Measurements from ENCODE around the gene CEP128.

CEP128 gene

DNA sequence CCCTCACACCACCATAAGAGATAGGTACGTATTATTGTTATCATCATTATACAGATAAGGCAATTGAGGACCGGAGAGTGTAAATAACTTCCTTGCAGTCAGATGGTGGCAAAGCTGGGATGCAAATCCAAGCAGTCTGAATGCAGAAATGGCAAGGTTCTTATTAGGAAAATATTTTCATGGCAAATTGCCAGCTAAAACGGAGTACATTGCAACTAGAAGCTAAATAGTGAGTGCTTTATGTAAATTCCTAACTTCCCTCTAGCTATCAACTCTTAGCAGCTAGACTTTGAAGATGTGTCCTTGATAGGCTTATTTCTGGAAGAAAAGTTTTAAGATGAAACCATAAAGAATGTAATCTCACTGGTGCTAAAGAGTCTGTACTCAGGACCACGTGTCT is 406.4 kb downstream of the CEP128 start:
- H3K4me3 ChIP-seq (ENCODE audit: low read depth, low read length) = no peak overlapping the region
- TF ChIP-seq, protein P1, sequence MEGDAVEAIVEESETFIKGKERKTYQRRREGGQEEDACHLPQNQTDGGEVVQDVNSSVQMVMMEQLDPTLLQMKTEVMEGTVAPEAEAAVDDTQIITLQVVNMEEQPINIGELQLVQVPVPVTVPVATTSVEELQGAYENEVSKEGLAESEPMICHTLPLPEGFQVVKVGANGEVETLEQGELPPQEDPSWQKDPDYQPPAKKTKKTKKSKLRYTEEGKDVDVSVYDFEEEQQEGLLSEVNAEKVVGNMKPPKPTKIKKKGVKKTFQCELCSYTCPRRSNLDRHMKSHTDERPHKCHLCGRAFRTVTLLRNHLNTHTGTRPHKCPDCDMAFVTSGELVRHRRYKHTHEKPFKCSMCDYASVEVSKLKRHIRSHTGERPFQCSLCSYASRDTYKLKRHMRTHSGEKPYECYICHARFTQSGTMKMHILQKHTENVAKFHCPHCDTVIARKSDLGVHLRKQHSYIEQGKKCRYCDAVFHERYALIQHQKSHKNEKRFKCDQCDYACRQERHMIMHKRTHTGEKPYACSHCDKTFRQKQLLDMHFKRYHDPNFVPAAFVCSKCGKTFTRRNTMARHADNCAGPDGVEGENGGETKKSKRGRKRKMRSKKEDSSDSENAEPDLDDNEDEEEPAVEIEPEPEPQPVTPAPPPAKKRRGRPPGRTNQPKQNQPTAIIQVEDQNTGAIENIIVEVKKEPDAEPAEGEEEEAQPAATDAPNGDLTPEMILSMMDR (IDR thresholded peaks at IDR 0.05; ENCODE audit: low read depth, low read length, missing control alignments) = no peak
- no peak for DNase-seq (ENCODE audit: low read depth)
- in situ Hi-C loops (cut with HindIII; ENCODE audit: low sequenced_read_pairs) = no loop called here

DNA sequence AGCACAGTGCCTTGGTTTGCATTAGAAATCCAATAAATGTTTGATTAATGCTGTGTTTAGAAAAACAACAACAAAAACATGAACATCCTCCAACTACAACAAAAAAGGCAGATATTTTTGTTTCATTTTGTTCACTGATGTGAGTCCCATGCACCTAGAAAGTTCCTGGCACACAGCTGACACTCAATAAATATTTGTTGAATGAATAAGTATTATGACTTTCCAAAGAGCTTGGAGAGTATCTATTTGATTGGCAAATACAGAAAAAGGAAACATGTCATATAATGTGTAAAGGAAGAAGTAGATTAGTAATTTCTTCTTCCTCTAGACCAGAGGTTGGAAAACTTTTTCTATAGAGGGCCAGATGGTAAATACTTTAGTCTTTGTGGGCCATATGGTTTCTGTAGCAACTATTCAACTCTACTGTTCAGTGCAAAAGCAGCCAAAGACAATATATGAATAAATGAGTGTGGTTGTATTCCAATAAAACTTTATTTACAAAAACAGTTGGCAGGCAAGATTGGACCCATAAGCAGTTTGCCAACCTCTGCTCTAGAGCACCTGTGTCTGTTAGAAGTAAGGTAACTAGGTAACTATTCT is 417.9 kb downstream of the CEP128 start:
- no peak overlapping the region for H3K4me3 ChIP-seq (ENCODE audit: low read depth, low read length)
- TF ChIP-seq, protein P1 (IDR thresholded peaks at IDR 0.05; ENCODE audit: low read depth, low read length, missing control alignments) = no peak
- DNase-seq (ENCODE audit: low read depth) = no peak
- in situ Hi-C loops (cut with HindIII; ENCODE audit: low sequenced_read_pairs) = no loop called here

DNA sequence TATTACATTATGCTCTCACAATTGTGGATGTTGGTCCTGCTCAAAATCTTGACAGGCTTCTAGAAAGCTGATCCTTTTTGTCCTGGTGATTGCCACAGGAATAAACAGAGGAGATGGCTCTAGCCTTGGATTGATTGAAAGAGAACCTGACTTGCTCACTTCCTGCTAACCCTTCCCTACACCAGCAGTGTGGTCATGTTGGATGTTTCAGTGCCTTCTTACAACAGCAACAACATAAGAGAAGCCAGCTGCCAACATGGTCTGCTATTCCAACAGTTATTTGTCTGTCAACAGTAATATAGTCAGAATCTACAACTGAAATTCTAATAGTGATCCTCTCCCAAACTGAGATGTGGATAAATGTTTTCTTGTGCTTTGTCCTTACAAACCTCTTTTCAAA is 418.6 kb downstream of the CEP128 start:
- DNase-seq (ENCODE audit: low read depth) = no peak
- in situ Hi-C loops (cut with HindIII; ENCODE audit: low sequenced_read_pairs) = no loop called here
- no peak overlapping the region for H3K4me3 ChIP-seq (ENCODE audit: low read depth, low read length)
- TF ChIP-seq, protein P1 (IDR thresholded peaks at IDR 0.05; ENCODE audit: low read depth, low read length, missing control alignments) = no peak

DNA sequence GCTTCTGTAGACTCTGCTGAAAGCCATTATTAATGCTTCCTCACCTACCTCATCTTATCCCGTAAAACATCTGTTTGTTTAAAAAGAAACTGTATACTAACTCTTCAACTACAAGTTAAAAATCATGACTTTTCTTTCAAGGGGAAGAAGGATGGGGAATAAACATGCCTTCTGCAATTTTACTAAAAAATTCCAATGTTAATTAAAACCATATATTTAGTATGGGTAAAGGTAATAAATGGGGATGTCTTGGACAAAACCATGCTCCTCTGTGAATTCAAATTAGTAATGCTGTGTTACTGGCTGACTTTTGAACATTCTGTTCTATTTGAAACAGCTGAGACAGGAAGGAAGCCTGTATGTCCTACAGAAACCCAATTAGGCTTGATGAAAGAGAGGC is 419.1 kb downstream of the CEP128 start:
- no peak for DNase-seq (ENCODE audit: low read depth)
- TF ChIP-seq, protein P1 (IDR thresholded peaks at IDR 0.05; ENCODE audit: low read depth, low read length, missing control alignments) = no peak
- in situ Hi-C loops (cut with HindIII; ENCODE audit: low sequenced_read_pairs) = no loop called here
- H3K4me3 ChIP-seq (ENCODE audit: low read depth, low read length) = no peak overlapping the region

DNA sequence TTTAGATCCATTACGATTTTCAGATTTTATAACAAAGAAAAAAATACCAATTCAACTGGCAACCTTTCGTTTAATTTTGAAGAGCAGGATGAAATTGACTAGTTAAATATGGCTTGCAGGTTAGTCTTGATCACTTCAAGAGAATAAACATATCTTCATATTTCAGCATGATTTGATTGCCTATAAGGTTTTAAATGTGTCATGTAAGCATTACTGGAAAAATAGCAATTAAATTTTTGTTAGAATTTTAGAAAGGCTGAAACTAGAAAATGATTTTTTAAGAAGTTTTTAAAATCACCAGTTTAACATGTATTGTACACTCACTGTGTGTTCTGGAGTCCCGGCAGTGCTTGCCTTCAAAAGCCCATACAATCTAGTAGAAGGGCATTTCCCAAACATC is 420.1 kb downstream of the CEP128 start:
- H3K4me3 ChIP-seq (ENCODE audit: low read depth, low read length) = no peak overlapping the region
- TF ChIP-seq, protein P1 (IDR thresholded peaks at IDR 0.05; ENCODE audit: low read depth, low read length, missing control alignments) = no peak
- no peak for DNase-seq (ENCODE audit: low read depth)
- in situ Hi-C loops (cut with HindIII; ENCODE audit: low sequenced_read_pairs) = no loop called here

DNA sequence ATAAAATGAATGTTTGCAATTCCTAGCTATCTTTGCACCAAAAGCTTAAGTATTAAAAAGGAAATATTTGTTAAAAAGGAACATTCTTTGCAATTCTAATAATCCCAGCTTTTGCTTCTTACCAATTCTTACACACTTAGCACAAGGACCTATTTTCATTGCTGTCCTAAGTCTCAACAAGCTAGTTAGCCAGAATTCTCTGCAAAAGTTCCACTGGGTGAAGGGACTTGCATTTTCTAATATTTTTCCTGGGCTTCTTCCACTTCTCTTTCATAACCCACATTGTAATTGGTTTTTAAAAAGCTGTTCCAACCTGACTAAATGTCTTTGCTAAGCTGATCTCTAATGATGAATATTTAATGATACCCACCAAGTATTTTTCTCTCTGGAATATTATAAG is 422.5 kb downstream of the CEP128 start:
- DNase-seq (ENCODE audit: low read depth) = no peak
- TF ChIP-seq, protein P1 (IDR thresholded peaks at IDR 0.05; ENCODE audit: low read depth, low read length, missing control alignments) = no peak
- no peak overlapping the region for H3K4me3 ChIP-seq (ENCODE audit: low read depth, low read length)
- in situ Hi-C loops (cut with HindIII; ENCODE audit: low sequenced_read_pairs) = no loop called here

All from astrocyte of the cerebellum (primary cell).